Measurements from ENCODE around the gene HELZ2.

HELZ2 gene

GRCh38 chr20:63540417-63541186 is 33.4 kb downstream of the HELZ2 start:
- TF ChIP-seq ZBTB26 (tag by site-specific recombination; optimal IDR thresholded peaks at IDR 0.05) (peak; percentile 10), ZNF169 (tag by site-specific recombination; IDR thresholded peaks at IDR 0.05) (no peak)
- Histone ChIP-seq H3K9me3 (ENCODE audit: control insufficient read depth, insufficient read depth, low read depth, low read length) (no peaks in the 10 kb centered on the region), H3K36me3 (ENCODE audit: control insufficient read depth in 2 of 2, insufficient read depth in 1 of 2, low read length in 2 of 2) (no peaks in the 10 kb centered on the region), H3K4me1 (ENCODE audit: control insufficient read depth, insufficient read depth, low read length) (no peaks in the 10 kb centered on the region), H3K4me3 (ENCODE audit: low read depth, low read length) (no peak overlapping the region), H3K27ac (ENCODE audit: extremely low read depth, low read depth, low read length) (no peak overlapping the region)
- ChIA-PET CTCF (interaction anchor here (1.1 kb wide), 1 partner anchor 543 kb away, joined by 3 read pairs; the partner anchor contains the start of gene LKAAEAR1), POLR2A (no interaction called here)

GRCh38 chr20:63539441-63540370 is 34.3 kb downstream of the HELZ2 start:
- ChIA-PET CTCF (interaction anchor here (0.7 to 1.3 kb wide), 5 partner anchors 43 to 581 kb away, joined by 3 to 4 read pairs (median 3); partner anchors contain the start of gene LKAAEAR1), POLR2A (interaction anchor here (0.6 to 3.2 kb wide), 2 partner anchors 34 to 424 kb away, joined by 3 to 12 read pairs; partner anchors contain the start of gene HELZ2)
- Histone ChIP-seq H3K4me1 (ENCODE audit: control insufficient read depth, insufficient read depth, low read length) (no peaks in the 10 kb centered on the region), H3K27ac (ENCODE audit: extremely low read depth, low read depth, low read length) (no peak overlapping the region), H3K9me3 (ENCODE audit: control insufficient read depth, insufficient read depth, low read depth, low read length) (no peaks in the 10 kb centered on the region), H3K36me3 (ENCODE audit: control insufficient read depth in 2 of 2, insufficient read depth in 1 of 2, low read length in 2 of 2) (no peaks in the 10 kb centered on the region), H3K4me3 (ENCODE audit: low read depth, low read length) (no peak overlapping the region)
- no peak for TF ChIP-seq ZNF707 (tag by site-specific recombination; IDR thresholded peaks at IDR 0.05)
- TF ChIP-seq ZNF394 (tag by site-specific recombination; IDR thresholded peaks at IDR 0.05; ENCODE audit: borderline replicate concordance): no peak
- TF ChIP-seq ZIC2 (tag by site-specific recombination; IDR thresholded peaks at IDR 0.05): 0 out of 2 replicates have a peak, but pooled peaks have one; percentile 0
- TF ChIP-seq HIC1 (tag by site-specific recombination; IDR thresholded peaks at IDR 0.05): 0 out of 2 replicates have a peak, but pooled peaks have one; percentile 8

GRCh38 chr20:63539092-63539430 is 35.0 kb downstream of the HELZ2 start:
- Histone ChIP-seq H3K27ac (ENCODE audit: extremely low read depth, low read depth, low read length) (no peak overlapping the region), H3K4me3 (ENCODE audit: low read depth, low read length) (no peak overlapping the region), H3K36me3 (ENCODE audit: control insufficient read depth in 2 of 2, insufficient read depth in 1 of 2, low read length in 2 of 2) (no peaks in the 10 kb centered on the region), H3K9me3 (ENCODE audit: control insufficient read depth, insufficient read depth, low read depth, low read length) (no peaks in the 10 kb centered on the region), H3K4me1 (ENCODE audit: control insufficient read depth, insufficient read depth, low read length) (no peaks in the 10 kb centered on the region)
- ChIA-PET POLR2A (interaction anchor here (0.6 to 3.2 kb wide), 3 partner anchors 35 to 425 kb away, joined by 3 to 12 read pairs (median 5); partner anchors contain the start of gene HELZ2), CTCF (interaction anchor here (0.7 to 2.1 kb wide), 9 partner anchors 16 to 582 kb away, joined by 3 to 7 read pairs (median 4); no protein-coding TSS in a partner anchor)
- peak; percentile 27 for TF ChIP-seq ZIC2 (tag by site-specific recombination; IDR thresholded peaks at IDR 0.05)
- no peak for TF ChIP-seq ZNF555 (tag by site-specific recombination; conservative IDR thresholded peaks at IDR 0.05)
- 0 out of 2 replicates have a peak, but pooled peaks have one; percentile 4 for TF ChIP-seq GLIS2 (tag by site-specific recombination; IDR thresholded peaks at IDR 0.05)

Measured in HEK293 (cell line).